Measurements from ENCODE around the gene HOXA9.

HOXA9 gene

GRCh38 chr7:27176524-27176845 lies 11.1 kb upstream of the HOXA9 start:
- DNase-seq (ENCODE audit: low spot score) = no peak

- DNase-seq (ENCODE audit: low spot score) = no peak
Measured at GRCh38 chr7:27175626-27176523, 10.5 kb upstream of the HOXA9 start.

- DNase-seq (ENCODE audit: low spot score) = no peak
Measured at GRCh38 chr7:27174874-27175625, 9.7 kb upstream of the HOXA9 start.

- no peak for DNase-seq (ENCODE audit: low spot score)
Measured at GRCh38 chr7:27173956-27174873, 8.9 kb upstream of the HOXA9 start, which contains the start of gene HOXA10. Gene HOXA10 (minus strand): TSS chr7:27174320. CDS start chr7:27174306, 14 bp downstream.

- no peak for DNase-seq (ENCODE audit: low spot score)
Measured at GRCh38 chr7:27173511-27173955, 8.2 kb upstream of the HOXA9 start.

GRCh38 chr7:27172823-27173510 lies 7.6 kb upstream of the HOXA9 start:
- DNase-seq (ENCODE audit: low spot score) = no peak

- no peak for DNase-seq (ENCODE audit: low spot score)
Measured at GRCh38 chr7:27172315-27172774, 7.0 kb upstream of the HOXA9 start.

- no peak for DNase-seq (ENCODE audit: low spot score)
Measured at GRCh38 chr7:27171637-27172314, 6.4 kb upstream of the HOXA9 start.

- no peak for DNase-seq (ENCODE audit: low spot score)
Measured at GRCh38 chr7:27171325-27171636, 5.9 kb upstream of the HOXA9 start.

- no peak for DNase-seq (ENCODE audit: low spot score)
Measured at GRCh38 chr7:27170426-27171324, 5.3 kb upstream of the HOXA9 start.

GRCh38 chr7:27169658-27170425 lies 4.5 kb upstream of the HOXA9 start:
- no peak for DNase-seq (ENCODE audit: low spot score)

GRCh38 chr7:27168265-27168947 lies 3.1 kb upstream of the HOXA9 start:
- no peak for DNase-seq (ENCODE audit: low spot score)

- no peak for DNase-seq (ENCODE audit: low spot score)
Measured at GRCh38 chr7:27167916-27168264, 2.6 kb upstream of the HOXA9 start.

- no peak for DNase-seq (ENCODE audit: low spot score)
Measured at GRCh38 chr7:27166531-27167505, 1.5 kb upstream of the HOXA9 start.

- DNase-seq (ENCODE audit: low spot score) = no peak
Measured at GRCh38 chr7:27165996-27166530, 726 bp upstream of the HOXA9 start.

GRCh38 chr7:27164367-27165088 lies 809 bp downstream of the HOXA9 start:
- no peak for DNase-seq (ENCODE audit: low spot score)

- DNase-seq (ENCODE audit: low spot score) = no peak
Measured at GRCh38 chr7:27164045-27164366, 1.3 kb downstream of the HOXA9 start.

Measured in CD4-positive, alpha-beta T cell treated with Interleukin-15 for 4 hours (primary cell).